GM12874 (cell line): ENCODE data around the gene CACNA1F.

Experiments
- CTCF ChIP-seq: IDR thresholded peaks from 2 replicates; pipeline ENCODE4 v1.5.1; 2011; ENCODE audit warnings: low read depth, mild to moderate bottlenecking, control low read depth, low read length, moderate library complexity; ENCODE audit not compliant: insufficient read depth

CACNA1F gene

GRCh38 chrX:49256268-49256995 is 23.3 kb upstream of the CACNA1F start:
- no peak for TF ChIP-seq CTCF

GRCh38 chrX:49254639-49255038 is 21.5 kb upstream of the CACNA1F start:
- TF ChIP-seq CTCF = no peak

GRCh38 chrX:49251325-49251724 is 18.2 kb upstream of the CACNA1F start:
- no peak for TF ChIP-seq CTCF

GRCh38 chrX:49250578-49250977 is 17.4 kb upstream of the CACNA1F start:
- no peak for TF ChIP-seq CTCF

GRCh38 chrX:49250066-49250465 is 16.9 kb upstream of the CACNA1F start:
- no peak for TF ChIP-seq CTCF

GRCh38 chrX:49249616-49250015 is 16.5 kb upstream of the CACNA1F start:
- TF ChIP-seq CTCF = no peak

- no peak for TF ChIP-seq CTCF
These were observed 15.9 kb upstream of the CACNA1F start for GRCh38 chrX:49249071-49249470.
